Right lobe of liver (tissue), 4 donors: Measurements from ENCODE around the gene TNS1.

ENCODE experiments used
- POLR2A ChIP-seq: fragments of 450-650 bp; IDR thresholded peaks from one replicate; pipeline ENCODE4 v1.6.1; 2017; ENCODE audit warnings: antibody characterized with exemption, mild to moderate bottlenecking
- TF ChIP-seq, protein P1 (sequence below), 4 donors: fragments of 200-600 bp in 3 of 4; fragments of 450-650 bp in 1 of 4; IDR thresholded peaks; one replicate each; pipeline versions ENCODE4 v1.5.1 to v1.8.0; 2016 to 2022; ENCODE audit warnings: antibody characterized with exemption in 4 of 4, mild to moderate bottlenecking in 2 of 4
- donor health status: DM: no; HTN: no; CAD: no.
- donor health status: DM: no; HTN: no; CAD: no.
- donor health status: DM: no; HTN: yes; CAD: no.

DNA sequence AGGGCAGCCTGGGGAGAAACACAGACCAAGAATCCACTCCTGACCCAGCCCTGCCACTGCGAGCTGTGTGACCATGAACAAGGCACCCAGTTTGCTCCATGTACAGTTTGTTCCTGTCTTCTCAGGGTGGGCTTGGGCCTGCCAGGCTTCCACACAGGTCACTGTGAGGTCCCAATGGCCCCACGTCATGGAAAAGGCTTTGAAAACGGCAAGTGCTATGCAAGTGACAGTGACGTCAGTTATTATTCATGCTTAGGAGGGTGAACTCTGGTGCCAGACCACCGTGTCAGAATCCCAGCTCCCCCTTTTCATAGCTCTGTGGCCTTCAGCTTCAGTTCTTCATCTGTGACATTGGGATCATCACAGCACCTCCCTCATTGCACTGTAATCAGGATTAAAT is 87.1 kb downstream of the TNS1 start:
- TF ChIP-seq POLR2A = no peak
- TF ChIP-seq, protein P1, sequence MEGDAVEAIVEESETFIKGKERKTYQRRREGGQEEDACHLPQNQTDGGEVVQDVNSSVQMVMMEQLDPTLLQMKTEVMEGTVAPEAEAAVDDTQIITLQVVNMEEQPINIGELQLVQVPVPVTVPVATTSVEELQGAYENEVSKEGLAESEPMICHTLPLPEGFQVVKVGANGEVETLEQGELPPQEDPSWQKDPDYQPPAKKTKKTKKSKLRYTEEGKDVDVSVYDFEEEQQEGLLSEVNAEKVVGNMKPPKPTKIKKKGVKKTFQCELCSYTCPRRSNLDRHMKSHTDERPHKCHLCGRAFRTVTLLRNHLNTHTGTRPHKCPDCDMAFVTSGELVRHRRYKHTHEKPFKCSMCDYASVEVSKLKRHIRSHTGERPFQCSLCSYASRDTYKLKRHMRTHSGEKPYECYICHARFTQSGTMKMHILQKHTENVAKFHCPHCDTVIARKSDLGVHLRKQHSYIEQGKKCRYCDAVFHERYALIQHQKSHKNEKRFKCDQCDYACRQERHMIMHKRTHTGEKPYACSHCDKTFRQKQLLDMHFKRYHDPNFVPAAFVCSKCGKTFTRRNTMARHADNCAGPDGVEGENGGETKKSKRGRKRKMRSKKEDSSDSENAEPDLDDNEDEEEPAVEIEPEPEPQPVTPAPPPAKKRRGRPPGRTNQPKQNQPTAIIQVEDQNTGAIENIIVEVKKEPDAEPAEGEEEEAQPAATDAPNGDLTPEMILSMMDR (IDR thresholded peaks at IDR 0.05) = no peak
